Activated CD8-positive, alpha-beta memory T cell treated with anti-CD3 and anti-CD28 coated beads, Interleukin-2, amount 50 U/mL, for 1 hour (primary cell): ENCODE data around the gene SUGT1.
"Not testable (repeated sequence)": the region's sequence is repeated elsewhere in the genome, so short reads cannot be mapped to it uniquely, and the experiment has no call there.

ENCODE experiments used
- DNase-seq: peaks from one replicate; pipeline ENCODE4 v3.0.0-alpha.2; 2020; ENCODE audit errors: extremely low read depth

The SUGT1 gene

DNA sequence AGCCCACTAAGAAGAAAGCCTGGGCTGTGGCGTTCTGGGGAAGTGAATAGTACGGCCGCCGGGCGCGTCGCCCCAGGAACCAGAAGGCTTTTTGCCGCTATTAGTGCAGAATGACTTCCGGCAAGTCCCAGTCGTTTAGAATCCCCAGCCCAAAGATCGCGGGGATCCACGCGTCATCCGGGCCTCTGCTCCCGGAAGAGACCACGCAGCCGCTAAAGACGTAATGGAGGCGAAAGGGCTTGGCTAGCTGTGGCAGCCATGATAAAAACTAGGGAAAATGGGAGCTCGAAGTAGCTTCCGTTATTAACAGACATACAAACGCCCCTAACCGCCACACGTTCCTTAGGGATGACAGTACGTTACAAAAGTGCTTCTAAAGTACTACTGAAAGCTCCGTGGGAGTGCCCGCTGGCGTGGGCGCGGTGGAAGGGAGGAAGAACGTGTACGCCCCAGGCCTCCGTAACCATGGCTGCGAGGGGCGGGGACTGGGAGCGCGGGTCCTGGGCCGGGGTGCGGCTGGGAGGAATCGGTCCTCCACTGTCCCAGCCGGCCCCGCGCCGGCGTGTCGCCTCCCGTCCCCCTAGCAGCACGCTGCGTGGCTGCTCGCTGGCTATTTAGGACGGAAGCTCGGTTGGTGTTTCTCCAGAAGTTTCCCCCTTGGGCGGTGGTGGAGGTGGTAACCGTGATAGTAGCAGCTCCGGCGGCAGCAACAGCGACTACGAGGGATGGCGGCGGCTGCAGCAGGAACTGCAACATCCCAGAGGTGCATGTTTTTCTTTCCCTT, at the start of gene SUGT1:
Gene SUGT1, plus strand, starts transcription at position 641 of the 784 bp plus-strand sequence. Its CDS starts 85 bp downstream, at position 726.
- DNase-seq, result peak; percentile 86

DNA sequence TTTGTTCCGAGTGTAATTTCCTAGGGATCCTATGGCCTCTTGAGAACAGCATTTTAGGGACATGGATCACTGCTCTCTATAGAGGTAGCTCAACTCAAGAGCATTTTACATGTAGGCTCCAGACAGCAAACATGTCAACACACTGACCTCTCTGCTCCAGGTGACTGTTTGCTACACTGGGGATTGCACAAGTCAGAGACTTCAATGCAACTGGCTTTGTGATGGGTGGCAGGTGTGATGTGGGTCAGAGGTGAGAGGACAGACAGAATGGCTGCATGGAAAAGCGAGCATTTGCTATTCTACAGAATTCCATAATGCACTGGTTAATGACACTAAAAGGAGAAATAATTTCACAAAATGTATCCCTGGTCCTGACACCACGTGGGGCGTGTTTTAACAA, 49.3 kb upstream of the SUGT1 start:
- DNase-seq, result not testable (repeated sequence)

DNA sequence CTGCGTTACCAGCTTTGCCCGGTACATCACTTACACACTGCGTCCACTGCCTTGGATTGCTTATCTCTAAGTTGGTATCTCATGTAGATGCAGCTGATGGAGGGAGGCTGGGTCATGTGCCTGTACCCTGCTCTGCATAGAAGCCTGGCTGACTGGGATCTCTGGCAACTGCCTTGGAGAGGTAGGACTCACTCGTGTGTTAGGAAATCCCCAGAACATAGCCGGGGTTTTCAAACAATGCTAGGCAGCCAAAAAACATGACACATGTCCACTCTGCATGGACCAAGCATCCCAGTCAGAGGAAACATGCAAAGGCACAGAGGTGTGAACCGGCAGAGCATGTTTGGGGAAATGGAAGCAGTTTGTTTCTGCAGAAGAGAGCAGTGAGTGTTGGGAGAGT, 46.5 kb upstream of the SUGT1 start:
- not testable (repeated sequence) for DNase-seq

GRCh38 chr13:52606795-52607194, 45.8 kb upstream of the SUGT1 start:
- DNase-seq, result not testable (repeated sequence)

DNA sequence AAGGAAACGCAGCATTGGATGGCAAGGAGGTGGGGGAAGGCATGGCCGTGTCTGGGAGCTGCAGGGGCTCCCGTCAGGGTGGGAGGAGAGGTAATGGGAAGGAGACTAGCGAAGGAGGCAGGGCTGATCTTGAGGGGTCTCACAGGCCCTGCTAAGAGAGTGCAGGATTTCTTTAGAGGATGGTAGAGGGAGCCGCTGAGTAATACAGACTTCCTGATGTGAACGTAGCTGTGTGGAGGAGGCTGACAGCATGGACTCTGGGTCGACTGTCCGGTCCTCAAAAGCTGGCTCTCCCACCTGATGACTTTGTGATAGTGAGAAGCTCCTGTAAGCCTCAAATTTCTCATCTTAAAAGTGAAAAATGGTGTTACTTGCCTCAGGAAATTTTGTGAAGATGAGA, 44.5 kb upstream of the SUGT1 start:
- not testable (repeated sequence) for DNase-seq

- DNase-seq, result not testable (repeated sequence)
These were observed 43.5 kb upstream of the SUGT1 start for GRCh38 chr13:52609013-52609606.

DNA sequence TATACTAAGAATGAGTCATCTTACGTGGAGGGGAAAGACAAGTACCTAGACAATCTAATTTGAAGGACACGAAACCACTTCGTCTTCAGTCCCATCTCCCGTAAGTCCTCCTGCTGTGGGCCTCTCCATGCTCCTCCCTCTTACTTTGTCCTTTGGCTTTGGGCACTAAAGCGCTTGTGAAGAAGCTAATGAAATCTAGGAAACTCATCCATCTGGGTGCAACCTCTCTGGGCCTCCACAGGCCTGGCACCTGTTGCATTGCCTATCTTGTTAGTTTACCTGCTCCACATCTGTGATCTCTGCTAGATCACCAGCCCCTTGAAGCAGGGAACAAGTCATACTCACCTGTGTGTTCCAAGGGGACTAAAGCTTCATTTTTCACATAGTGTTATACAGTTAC, 42.5 kb upstream of the SUGT1 start:
- not testable (repeated sequence) for DNase-seq

- no peak for DNase-seq
These were observed 37.4 kb upstream of the SUGT1 start for GRCh38 chr13:52615134-52615801.

DNA sequence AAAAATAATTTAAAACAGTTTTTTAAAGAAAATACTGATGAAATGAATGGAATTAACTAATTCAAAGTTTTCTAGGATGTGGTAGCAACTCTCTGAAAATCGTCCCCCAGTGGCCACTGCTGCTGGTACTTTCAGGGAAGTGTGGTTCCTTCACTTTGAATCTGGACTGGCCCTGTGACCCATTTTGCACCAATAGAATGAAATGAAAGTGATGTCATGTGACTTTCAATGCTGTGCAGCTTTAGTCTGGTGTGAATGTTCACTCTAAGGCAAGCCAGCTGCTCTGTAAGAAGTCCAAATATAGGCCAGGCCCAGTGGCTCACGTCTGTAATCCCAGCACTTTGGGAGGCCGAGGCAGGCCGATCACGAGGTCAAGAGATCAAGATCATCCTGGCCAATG, 36.8 kb upstream of the SUGT1 start:
- no peak for DNase-seq

- peak; percentile 71 for DNase-seq
These were observed 35.3 kb upstream of the SUGT1 start for GRCh38 chr13:52617070-52618060.

GRCh38 chr13:52631083-52631690, 21.4 kb upstream of the SUGT1 start:
- not testable (repeated sequence) for DNase-seq

DNA sequence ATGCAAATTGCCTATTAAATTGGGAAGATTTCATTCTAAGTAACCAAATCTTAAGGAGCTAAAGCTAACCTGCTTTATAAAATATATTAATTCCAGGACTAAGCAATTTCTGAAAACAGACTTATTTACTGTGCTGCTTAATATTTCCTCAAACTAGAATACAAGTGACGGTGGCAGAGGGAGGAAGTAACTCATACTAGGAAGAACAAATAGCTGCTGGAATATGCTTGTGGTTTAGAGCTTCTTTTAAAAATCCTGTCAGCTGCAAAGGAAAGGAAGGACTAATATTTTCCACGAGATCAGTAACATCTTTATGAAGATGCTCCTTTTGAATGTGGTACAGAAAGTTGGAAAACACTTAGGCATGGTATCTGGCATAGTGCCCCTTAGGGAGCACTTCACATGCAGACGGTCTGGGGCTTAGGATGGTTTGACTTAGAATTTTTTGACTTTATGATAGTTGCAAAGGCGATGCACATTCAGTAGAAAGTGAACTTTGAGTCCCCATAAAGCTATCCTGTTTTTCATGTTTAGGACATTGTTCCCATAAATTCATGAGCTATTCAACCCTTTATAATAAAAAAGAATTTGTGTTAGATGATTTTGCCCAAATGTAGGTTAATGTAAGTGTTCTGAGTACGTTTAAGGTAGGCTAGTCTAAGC, 13.8 kb upstream of the SUGT1 start:
- DNase-seq, result no peak

GRCh38 chr13:52642131-52642530, 10.5 kb upstream of the SUGT1 start, which contains the start of gene HNRNPA1L2:
Gene HNRNPA1L2, plus strand, starts transcription at chr13:52642431. Its CDS starts 62 bp downstream, at chr13:52642493.
- no peak for DNase-seq

DNA sequence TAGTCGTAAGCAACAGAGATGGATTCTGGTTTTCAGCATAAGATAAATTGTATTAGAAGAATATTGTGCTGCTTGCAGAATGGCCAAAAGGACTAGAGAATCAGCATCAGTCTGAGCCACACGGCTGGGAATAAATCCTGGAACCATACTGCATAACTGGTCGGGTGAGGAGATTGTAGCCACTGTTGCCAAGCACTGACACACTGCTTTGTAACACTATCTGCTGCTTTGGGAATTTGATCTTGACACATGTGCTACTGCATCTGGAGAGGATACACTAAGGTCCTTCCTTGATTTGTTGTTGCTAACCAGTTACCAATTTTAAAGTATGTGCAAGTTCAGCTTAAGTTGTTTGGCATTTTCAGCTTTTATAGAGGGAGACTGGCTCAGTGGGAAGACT, 8.5 kb upstream of the SUGT1 start:
- DNase-seq, result no peak

- no peak for DNase-seq
These were observed 5.7 kb upstream of the SUGT1 start for GRCh38 chr13:52646967-52647366.

DNA sequence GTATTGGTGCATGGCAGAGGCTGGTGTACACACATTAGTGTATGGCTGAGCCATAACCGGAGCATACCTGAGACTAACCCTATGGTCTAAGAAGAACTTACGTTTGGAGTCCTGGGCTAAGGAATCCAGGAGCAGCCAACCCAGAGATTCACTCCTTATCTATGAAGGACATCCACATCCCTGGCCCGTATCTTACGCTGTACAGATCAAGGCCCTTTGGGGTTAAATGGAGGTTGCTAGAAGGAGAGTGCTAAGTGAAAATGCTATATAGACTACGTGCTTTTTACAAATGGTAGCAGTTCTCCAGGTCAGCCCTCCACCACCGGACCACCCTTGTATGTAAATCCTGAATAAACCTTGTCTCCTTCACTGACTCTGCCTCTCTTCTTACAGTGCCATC, 1.9 kb upstream of the SUGT1 start:
- DNase-seq, result no peak

DNA sequence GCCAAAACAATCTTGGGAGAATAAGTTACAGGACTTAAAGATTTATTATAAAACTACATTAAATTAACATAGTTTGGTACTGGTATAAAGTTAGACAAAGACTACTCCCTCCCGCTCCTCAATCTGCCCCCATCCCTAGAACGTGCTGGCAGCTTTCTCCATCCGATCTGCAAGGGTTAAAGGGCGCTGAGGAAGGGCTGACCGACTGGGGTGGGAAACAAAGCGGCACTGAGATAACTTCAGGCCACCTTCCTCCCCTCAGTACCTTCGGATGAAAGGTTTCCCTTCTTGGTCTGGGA, 790 bp upstream of the SUGT1 start:
- no peak for DNase-seq

GRCh38 chr13:52652980-52653303, 306 bp downstream of the SUGT1 start:
- DNase-seq, result no peak

DNA sequence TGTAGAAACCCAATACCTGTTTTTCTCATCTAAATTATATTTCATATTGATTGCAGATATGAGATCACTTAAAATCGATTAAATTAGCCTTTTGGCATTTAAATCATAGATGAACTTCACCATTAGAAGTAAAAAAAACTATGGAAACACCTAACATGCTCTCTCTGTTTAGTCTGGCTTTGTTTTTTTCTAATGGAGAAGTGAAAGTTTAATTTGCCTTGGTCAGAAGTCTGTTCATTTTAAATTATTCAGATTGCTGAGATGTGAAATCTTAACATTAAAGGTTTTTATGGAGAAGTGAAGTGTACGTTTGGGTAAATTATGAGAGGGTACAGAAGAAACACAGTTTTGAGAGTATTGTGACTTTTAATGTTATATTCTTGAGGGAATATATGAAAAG, 6.7 kb downstream of the SUGT1 start:
- DNase-seq, result no peak

DNA sequence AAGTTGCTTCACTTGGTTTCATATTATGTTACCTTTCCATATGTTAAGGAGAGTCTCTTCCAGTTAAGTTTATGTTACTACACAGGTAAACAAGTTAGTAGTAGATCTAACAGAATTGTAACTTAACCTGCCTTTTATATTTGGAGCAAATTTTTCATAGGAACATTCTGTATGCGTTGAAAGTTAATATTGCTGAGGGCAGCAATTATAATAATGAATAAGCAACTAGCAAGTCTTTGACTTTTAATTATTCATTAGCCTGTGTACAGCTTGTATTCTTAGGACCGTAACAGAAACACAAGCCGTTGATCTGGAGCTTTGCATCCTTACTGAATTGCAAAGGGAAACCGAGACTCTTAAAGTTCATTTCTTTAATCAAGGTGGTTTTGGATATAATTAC, 11.6 kb downstream of the SUGT1 start:
- no peak for DNase-seq

- no peak for DNase-seq
These were observed 12.7 kb downstream of the SUGT1 start for GRCh38 chr13:52665325-52665724.
